Adrenal gland (tissue), 12 donors: ENCODE data around the gene TMEM72. TPM values are rescaled to one million over a fixed set of nuclear protein-coding genes. Genes with fewer than 3 reads are reported as not detected.

Source experiments
- DNase-seq, 7 donors: peaks; one replicate each; pipeline ENCODE4 v3.0.0-alpha.2; 2019 to 2020
- H3K27ac ChIP-seq, 5 donors: fragments of 200-600 bp; sonication (generic) in 4 of 5; 1 replicate in 3 of 5; 2 replicates in 2 of 5; pipeline versions ENCODE4 v1.5.1 to v1.8.0; 2016 to 2020; ENCODE audit warnings: mild to moderate bottlenecking in 1 of 5
- H3K27me3 ChIP-seq: fragments of 200-600 bp; 2 replicates; pipeline ENCODE4 v1.8.0; 2021
- H3K36me3 ChIP-seq, 2 donors: fragments of 200-600 bp; replicated peaks in 1 of 2; 1 replicate in 1 of 2; 2 replicates in 1 of 2; pipeline versions ENCODE4 v1.5.1 to v1.8.0; 2018 to 2022
- H3K4me1 ChIP-seq, 2 donors: fragments of 200-600 bp; replicated peaks in 1 of 2; 1 replicate in 1 of 2; 2 replicates in 1 of 2; pipeline versions ENCODE4 v1.5.1 to v1.8.0; 2018 to 2021
- H3K4me3 ChIP-seq, 4 donors: fragments of 200-600 bp; sonication (generic) in 3 of 4; one replicate each; pipeline ENCODE4 v1.5.1; 2016 to 2018
- H3K9me3 ChIP-seq, 3 donors: fragments of 200-600 bp; sonication (generic) in 1 of 3; replicated peaks in 1 of 3; 1 replicate in 2 of 3; 2 replicates in 1 of 3; pipeline versions ENCODE4 v1.5.1 to v1.8.0; 2016 to 2021
- CTCF ChIP-seq, 6 experiments: fragments of 450-650 bp in 4 of 6; fragments of 200-600 bp in 2 of 6; sonication (generic) in 1 of 6; IDR thresholded peaks; 1 replicate in 5 of 6; 2 replicates in 1 of 6; pipeline versions ENCODE4 v1.5.1 to v1.8.0; 2016 to 2021; ENCODE audit warnings: antibody characterized with exemption in 6 of 6, mild to moderate bottlenecking in 2 of 6, moderate library complexity in 1 of 6
- POLR2A ChIP-seq, 2 donors: fragments of 450-650 bp; IDR thresholded peaks; one replicate each; pipeline ENCODE4 v1.6.1; 2017; ENCODE audit warnings: antibody characterized with exemption in 2 of 2, mild to moderate bottlenecking in 2 of 2, moderate library complexity in 1 of 2
- WGBS, 4 donors: extraction: QIAGEN DNeasy Blood & Tissue Kit in 2 of 4; methylation state at CpG; one replicate each; pipeline versions ENCODE4 v1.1.5 to v1.1.7; 2013 to 2017; 5-methylcytosine and 5-hydroxymethylcytosine counted together
- intact Hi-C, 2 donors: fragments of 100-400 bp; cut with DNase I; formaldehyde crosslinking; loops; one replicate each; pipeline versions ENCODE4 v1.14.1 to v1.15.0; 2022 to 2023
- polyA plus RNA-seq, 3 donors: library from polyadenylated mRNA; stranded (reverse); fragments of 200-250 nt in 2 of 3; fragments of 350-450 nt in 1 of 3; fragmentation: Illumina TruSeq in 1 of 3; extraction: RNeasy Lipid Tissue Mini Kit (QIAGEN cat#74804) in 1 of 3; gene quantifications; one replicate each; pipeline ENCODE4 v1.2.3, GENCODE V29; 2013 to 2014
- total RNA-seq, 9 donors: library from RNA; depleted of rRNA in 4 of 9; stranded (reverse); fragments of >200 nt in 4 of 9; fragments of 120-200 nt in 1 of 9; fragmentation: NEBNext Ultra II Directional in 1 of 9; extraction: Animal tissue kit (Norgen Biotek cat#: 25700) in 1 of 9; gene quantifications; one replicate each; pipeline versions ENCODE4 v1.1.0 to v1.2.4, GENCODE V29; 2013 to 2023
- donor health status: healthy with polysubstance abuse.
- donor health status: Bipolar disorder and iron deficiency.
- donor health status: DM: yes; HTN: yes; CAD: no.
- donor health status: DM: no; HTN: no; CAD: no.
- donor health status: DM: no; HTN: no; CAD: no.
- donor health status: DM: yes; HTN: yes; CAD: no.

Gene TMEM72
- total and polyA plus RNA-seq, 12 donors, result 0.17 TPM; not detected in 11

- Histone ChIP-seq H3K9me3 (no peaks in the 10 kb centered on the region), H3K4me1 (peaks cover 33 to 50% of the 10 kb centered on the region in 2 donors), H3K36me3 (peaks cover 0 to 10% of the 10 kb centered on the region in 2 donors), H3K27me3 (no peaks in the 10 kb centered on the region), H3K27ac (peak overlapping the region in 2 of 5 donors; percentile 12 to 25), H3K4me3 (no peak overlapping the region)
- 87 to 95% (median 93%) methylated on average over 8 to 13 of the region's 13 CpGs for WGBS, 4 donors
- intact Hi-C loops, result no loop called here
- TF ChIP-seq CTCF (IDR thresholded peaks at IDR 0.05), result no peak
- TF ChIP-seq POLR2A (IDR thresholded peaks at IDR 0.05), result no peak
- peak in 1 of 7 donors; percentile 6 for DNase-seq
Measured at GRCh38 chr10:44983066-44983894, 72.1 kb downstream of the TMEM72 start.

GRCh38 chr10:44983895-44984278 is 72.8 kb downstream of the TMEM72 start:
- no peaks in the 10 kb centered on the region for H3K27me3 ChIP-seq
- peak in 1 of 7 donors; percentile 11 for DNase-seq
- no peak overlapping the region for H3K4me3 ChIP-seq
- TF ChIP-seq POLR2A (IDR thresholded peaks at IDR 0.05), result no peak
- no peak for TF ChIP-seq CTCF (IDR thresholded peaks at IDR 0.05)
- peaks cover 28 to 46% of the 10 kb centered on the region in 2 donors for H3K4me1 ChIP-seq
- peak overlapping the region in 1 of 5 donors; percentile 79 for H3K27ac ChIP-seq
- H3K9me3 ChIP-seq, result no peaks in the 10 kb centered on the region
- intact Hi-C loops, result no loop called here
- H3K36me3 ChIP-seq, result peaks cover 0 to 10% of the 10 kb centered on the region in 2 donors
- 89 to 100% (median 91%) methylated on average over 2 to 10 of the region's 10 CpGs for WGBS, 4 donors

DNA sequence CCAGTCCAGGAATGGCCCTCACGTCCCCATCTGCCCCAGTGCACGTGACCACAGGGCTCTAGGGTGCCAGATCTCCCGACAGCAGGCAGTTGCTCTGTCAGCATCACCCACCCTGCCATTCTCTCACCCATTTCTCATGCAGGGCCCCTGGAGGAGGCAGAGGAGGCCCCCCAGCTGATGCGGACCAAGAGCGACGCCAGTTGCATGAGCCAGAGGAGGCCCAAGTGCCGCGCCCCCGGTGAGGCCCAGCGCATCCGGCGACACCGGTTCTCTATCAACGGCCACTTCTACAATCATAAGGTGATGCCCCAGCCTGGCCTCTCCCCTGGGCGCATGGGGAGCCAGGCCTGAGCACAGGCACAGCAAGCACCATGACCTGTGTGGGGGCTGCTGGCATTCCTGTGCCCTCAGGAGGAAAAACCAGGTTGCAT is 73.5 kb downstream of the TMEM72 start:
- peaks cover 0 to 10% of the 10 kb centered on the region in 2 donors for H3K36me3 ChIP-seq
- peaks cover 20 to 38% of the 10 kb centered on the region in 2 donors for H3K4me1 ChIP-seq
- no peaks in the 10 kb centered on the region for H3K9me3 ChIP-seq
- DNase-seq, result peak in 2 of 7 donors; percentile 21 to 42
- H3K27ac ChIP-seq, result peak overlapping the region in 2 of 5 donors; percentile 17 to 79
- no peaks in the 10 kb centered on the region for H3K27me3 ChIP-seq
- WGBS, 4 donors, result 95 to 98% (median 96%) methylated on average over 3 to 15 of the region's 15 CpGs
- TF ChIP-seq CTCF (IDR thresholded peaks at IDR 0.05), result no peak
- intact Hi-C loops, result no loop called here
- H3K4me3 ChIP-seq, result no peak overlapping the region

DNA sequence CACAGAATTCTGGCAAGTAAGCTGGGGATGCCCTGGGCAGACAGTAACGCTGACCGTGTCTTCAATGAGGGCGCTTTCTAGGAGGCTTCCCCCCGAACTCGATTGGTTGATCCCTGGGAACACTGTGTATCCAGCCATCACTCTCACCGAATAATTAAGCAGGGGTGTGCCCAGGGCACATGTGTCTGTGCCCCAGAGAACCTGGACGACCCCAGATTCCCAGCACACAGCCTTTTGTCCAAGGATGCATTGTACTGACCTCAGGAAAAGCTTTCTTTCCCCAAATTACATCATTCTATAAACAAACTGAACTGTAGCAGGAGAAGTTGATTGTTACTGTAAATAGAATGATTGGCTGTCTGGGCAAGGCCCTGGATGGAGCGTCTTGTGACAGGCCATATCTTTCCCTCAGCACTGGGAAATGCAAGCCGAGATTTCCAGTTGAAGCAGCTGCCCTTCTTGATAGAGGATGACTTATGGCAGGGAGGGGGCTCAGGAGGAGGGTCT is 74.1 kb downstream of the TMEM72 start:
- peaks cover 0 to 13% of the 10 kb centered on the region in 2 donors for H3K36me3 ChIP-seq
- TF ChIP-seq CTCF (IDR thresholded peaks at IDR 0.05) (no peak), POLR2A (IDR thresholded peaks at IDR 0.05) (no peak)
- no peak overlapping the region for H3K4me3 ChIP-seq
- intact Hi-C loops, result no loop called here
- no peaks in the 10 kb centered on the region for H3K9me3 ChIP-seq
- DNase-seq, result peak in 3 of 7 donors; percentile 14 to 46 (median 19)
- WGBS, 4 donors, result 77 to 87% (median 82%) methylated on average over 8 to 9 of the region's 9 CpGs
- peaks cover 15 to 33% of the 10 kb centered on the region in 2 donors for H3K4me1 ChIP-seq
- H3K27me3 ChIP-seq, result no peaks in the 10 kb centered on the region
- peak overlapping the region in 2 of 5 donors; percentile 56 to 79 for H3K27ac ChIP-seq
